SK-N-SH (cell line): ENCODE data around the gene LYZ. TPM values are rescaled to one million over a fixed set of nuclear protein-coding genes. Genes with fewer than 3 reads are reported as not detected.

Experiments
- CTCF ChIA-PET: fragments of 300-600, 350-600 bp; formaldehyde crosslinking; extraction: SDS; loops from one replicate; lab custom pipeline; 2021; lab: Yijun Ruan, JAX
- POLR2A ChIA-PET: fragments of 350-600 bp; sonication (Branson Sonifier 250); formaldehyde crosslinking; extraction: SDS; loops from one replicate; lab custom pipeline; 2020; ENCODE audit warnings: antibody characterized with exemption, inconsistent platforms; lab: Yijun Ruan, JAX
- DNase-seq: peaks from one replicate; pipeline ENCODE4 v3.0.0; 2012
- H2AFZ ChIP-seq: fragments of 200-600 bp; sonication (generic); 2 replicates; pipeline ENCODE4 v1.8.1; 2016; ENCODE audit warnings: antibody characterized with exemption, mild to moderate bottlenecking, low read depth
- H3F3A ChIP-seq: fragments of 200-600 bp; sonication (generic); replicated peaks from 2 replicates; pipeline ENCODE3; 2016; ENCODE audit warnings: antibody characterized with exemption, mild to moderate bottlenecking; ENCODE audit not compliant: insufficient read depth
- H3K27ac ChIP-seq, 2 experiments: fragments of 200-500 bp in 1 of 2; fragments of 200-600 bp in 1 of 2; sonication (Bioruptor generic) in 1 of 2; sonication (generic), shearing (Covaris generic) in 1 of 2; 2 replicates each; pipeline versions ENCODE4 v1.5.1 to v1.6.1; 2014 to 2016; ENCODE audit warnings: low read depth in 2 of 2, inconsistent platforms in 1 of 2, low read length in 1 of 2, mild to moderate bottlenecking in 1 of 2, mixed read lengths in 1 of 2
- H3K27me3 ChIP-seq: fragments of 200-600 bp; sonication (generic), shearing (Covaris generic); 2 replicates; pipeline ENCODE4 v1.6.1; 2016; ENCODE audit warnings: mixed run types; ENCODE audit not compliant: insufficient read depth
- H3K36me3 ChIP-seq, 2 experiments: fragments of 200-500 bp in 1 of 2; fragments of 200-600 bp in 1 of 2; sonication (Bioruptor generic) in 1 of 2; sonication (generic) in 1 of 2; replicated peaks in 1 of 2; 2 replicates each; pipeline versions ENCODE3 to v1.5.1; 2014 to 2016; ENCODE audit warnings: low read length in 1 of 2, mild to moderate bottlenecking in 1 of 2; ENCODE audit not compliant: insufficient read depth in 2 of 2, control insufficient read depth in 1 of 2
- H3K4me1 ChIP-seq, 2 experiments: fragments of 200-500 bp in 1 of 2; fragments of 200-600 bp in 1 of 2; sonication (Bioruptor generic) in 1 of 2; sonication (generic), shearing (Covaris generic) in 1 of 2; 2 replicates each; pipeline versions ENCODE4 v1.5.1 to v1.6.1; 2014 to 2016; ENCODE audit warnings: low read depth in 1 of 2, low read length in 1 of 2, mixed run types in 1 of 2; ENCODE audit not compliant: insufficient read depth in 2 of 2, control insufficient read depth in 1 of 2
- H3K4me2 ChIP-seq: fragments of 200-600 bp; sonication (generic), shearing (Covaris generic); 2 replicates; pipeline ENCODE4 v1.6.1; 2017; ENCODE audit warnings: mixed run types
- H3K4me3 ChIP-seq, 2 experiments: fragments of 200-500 bp in 1 of 2; fragments of 200-600 bp in 1 of 2; sonication (Bioruptor generic) in 1 of 2; sonication (generic), shearing (Covaris generic) in 1 of 2; 2 replicates each; pipeline versions ENCODE4 v1.5.1 to v1.8.1; 2014 to 2016; ENCODE audit warnings: low read depth in 2 of 2, inconsistent platforms in 1 of 2, low read length in 1 of 2, mild to moderate bottlenecking in 1 of 2, mixed read lengths in 1 of 2, moderate library complexity in 1 of 2
- H3K79me2 ChIP-seq: fragments of 200-600 bp; sonication (generic); 2 replicates; pipeline ENCODE4 v1.8.1; 2017; ENCODE audit warnings: mild to moderate bottlenecking; ENCODE audit not compliant: insufficient read depth
- H3K9ac ChIP-seq: fragments of 200-600 bp; sonication (generic); 2 replicates; pipeline ENCODE4 v1.6.1; 2017; ENCODE audit warnings: mixed run types
- H3K9me2 ChIP-seq: fragments of 200-600 bp; sonication (generic); 2 replicates; pipeline ENCODE4 v1.6.1; 2017; ENCODE audit warnings: mixed run types
- H3K9me3 ChIP-seq: fragments of 200-600 bp; sonication (generic); 2 replicates; pipeline ENCODE4 v1.6.1; 2017; ENCODE audit warnings: mixed run types, mild to moderate bottlenecking, moderate library complexity
- H4K20me1 ChIP-seq: fragments of 200-600 bp; sonication (generic); 2 replicates; pipeline ENCODE4 v1.6.1; 2017; ENCODE audit warnings: mild to moderate bottlenecking, mixed run types; ENCODE audit not compliant: insufficient read depth
- CTCF ChIP-seq: fragments of 200-600 bp; sonication (generic); IDR thresholded peaks from 2 replicates; pipeline ENCODE4 v1.6.1; 2017; ENCODE audit warnings: antibody characterized with exemption, mild to moderate bottlenecking, moderate library complexity
- FOSL2 ChIP-seq: IDR thresholded peaks from 2 replicates; pipeline ENCODE4 v1.4.0; 2012; ENCODE audit warnings: low read depth, mild to moderate bottlenecking, moderate library complexity, borderline replicate concordance
- FOXJ3 ChIP-seq: sonication (generic); formaldehyde crosslinking; IDR thresholded peaks from 2 replicates; pipeline ENCODE4 v1.5.1; 2020; ENCODE audit warnings: mild to moderate bottlenecking, missing genetic modification reagents
- FOXM1 ChIP-seq: IDR thresholded peaks from 2 replicates; pipeline ENCODE4 v1.4.0; 2012; ENCODE audit warnings: low read depth, mild to moderate bottlenecking
- GABPA ChIP-seq: IDR thresholded peaks from 2 replicates; pipeline ENCODE4 v1.4.0; 2012; ENCODE audit warnings: low read depth, mild to moderate bottlenecking
- IRF3 ChIP-seq: fragments of 150-350 bp; IDR thresholded peaks from 2 replicates; pipeline ENCODE4 v1.6.1; 2016; ENCODE audit warnings: mild to moderate bottlenecking, low read depth, low read length
- MXI1 ChIP-seq: IDR thresholded peaks from 2 replicates; pipeline ENCODE4 v1.6.1; 2012; ENCODE audit warnings: mild to moderate bottlenecking, low read depth, low read length, improper control_type of control experiment
- POLR2AphosphoS5 ChIP-seq: IDR thresholded peaks from 2 replicates; pipeline ENCODE4 v1.6.1; 2012; ENCODE audit warnings: low read depth, low read length
- RAD21 ChIP-seq: IDR thresholded peaks from 2 replicates; pipeline ENCODE4 v1.6.1; 2012; ENCODE audit warnings: mild to moderate bottlenecking, low read length
- RFX5 ChIP-seq: IDR thresholded peaks from 2 replicates; pipeline ENCODE4 v1.6.1; 2012; ENCODE audit warnings: mild to moderate bottlenecking, improper control_type of control experiment, low read length
- RXRA ChIP-seq: IDR thresholded peaks from 2 replicates; pipeline ENCODE4 v1.4.0; 2012; ENCODE audit warnings: low read depth, mild to moderate bottlenecking, borderline replicate concordance
- SIN3A ChIP-seq: IDR thresholded peaks from 2 replicates; pipeline ENCODE4 v1.6.1; 2012; ENCODE audit warnings: low read depth, mild to moderate bottlenecking, low read length, moderate library complexity, borderline replicate concordance
- USF1 ChIP-seq: IDR thresholded peaks from 2 replicates; pipeline ENCODE4 v1.4.0; 2012; ENCODE audit warnings: low read depth, borderline replicate concordance
- USF2 ChIP-seq: fragments of 150-350 bp; IDR thresholded peaks from 2 replicates; pipeline ENCODE4 v1.6.1; 2017; ENCODE audit warnings: antibody characterized with exemption, low read length, low read depth, borderline replicate concordance
- ZBTB33 ChIP-seq: IDR thresholded peaks from 2 replicates; pipeline ENCODE4 v1.4.0; 2012; ENCODE audit warnings: low read depth, borderline replicate concordance
- WGBS: methylation state at CpG from one replicate; pipeline ENCODE4 v1.1.6; 2017; ENCODE audit warnings: low lambda C conversion rate; 5-methylcytosine and 5-hydroxymethylcytosine counted together
- polyA plus RNA-seq, 3 experiments: library from polyadenylated mRNA; depleted of rRNA; stranded (reverse); fragments of >200 nt; gene quantifications; 2 replicates each; pipeline ENCODE4 v1.2.3, GENCODE V29; 2012

Gene LYZ
- polyA plus RNA-seq, 1 of the 3 experiments (the other 2 are of a cell fraction): not detected

- Histone ChIP-seq H2AFZ (no peak overlapping the region), H3K27ac (no peak overlapping the region), H3K4me1 (no peaks in the 10 kb centered on the region; a peak in 1 of 4 replicates), H4K20me1 (no peaks in the 10 kb centered on the region), H3K79me2 (no peaks in the 10 kb centered on the region), H3K9me3 (no peaks in the 10 kb centered on the region), H3K9ac (no peak overlapping the region), H3K4me3 (no peak overlapping the region), H3K27me3 (peaks cover 9% of the 10 kb centered on the region; the same call in 1 of the 2 replicates), H3K36me3 (no peaks in the 10 kb centered on the region), H3K9me2 (no peaks in the 10 kb centered on the region), H3K4me2 (no peak overlapping the region), H3F3A (no peaks in the 10 kb centered on the region)
- POLR2A ChIA-PET: no interaction called here
- TF ChIP-seq RXRA (no peak), CTCF (no peak), RAD21 (no peak), POLR2AphosphoS5 (no peak), FOXM1 (no peak), USF2 (no peak), SIN3A (no peak), IRF3 (no peak), FOSL2 (no peak)
- CTCF ChIA-PET: interaction anchor here (0.8 to 2.1 kb wide), 4 partner anchors 15 to 238 kb away, joined by 3 to 7 read pairs (median 6); no protein-coding TSS in a partner anchor
- no peak for DNase-seq
- 87% methylated on average over 20 of the region's 20 CpGs for WGBS
Measured at GRCh38 chr12:69331909-69332684, 16.1 kb upstream of the LYZ start.

- no peak overlapping the region for H3K4me2 ChIP-seq
- H3K9me2 ChIP-seq: no peaks in the 10 kb centered on the region
- H3K36me3 ChIP-seq: no peaks in the 10 kb centered on the region
- no peak overlapping the region for H2AFZ ChIP-seq
- H3K4me3 ChIP-seq: no peak overlapping the region
- H3K9ac ChIP-seq: no peak overlapping the region
- ChIA-PET CTCF (interaction anchor here (2.1 kb wide), 1 partner anchor 238 kb away, joined by 7 read pairs; no protein-coding TSS in a partner anchor), POLR2A (no interaction called here)
- H3F3A ChIP-seq: no peaks in the 10 kb centered on the region
- H3K27me3 ChIP-seq: peaks cover 9% of the 10 kb centered on the region; the same call in 1 of the 2 replicates
- H3K4me1 ChIP-seq: no peaks in the 10 kb centered on the region; a peak in 1 of 4 replicates
- no peaks in the 10 kb centered on the region for H3K9me3 ChIP-seq
- 86% methylated on average over 6 of the region's 6 CpGs for WGBS
- no peaks in the 10 kb centered on the region for H3K79me2 ChIP-seq
- no peaks in the 10 kb centered on the region for H4K20me1 ChIP-seq
- no peak overlapping the region for H3K27ac ChIP-seq
- no peak for DNase-seq
- TF ChIP-seq GABPA (no peak), FOXJ3 (no peak), SIN3A (no peak), FOSL2 (no peak), RFX5 (no peak), USF1 (no peak), ZBTB33 (no peak), CTCF (no peak), MXI1 (no peak)
Measured at GRCh38 chr12:69332815-69333358, 15.3 kb upstream of the LYZ start.
